Osteoblast (primary cell): ENCODE results near the gene DUSP3. TPM values are rescaled to one million over a fixed set of nuclear protein-coding genes. Genes with fewer than 3 reads are reported as not detected.
"Not testable (repeated sequence)": the region's sequence is repeated elsewhere in the genome, so short reads cannot be mapped to it uniquely, and the experiment has no call there.

ENCODE experiments used
- DNase-seq: peaks from one replicate; pipeline ENCODE4 v3.0.0; 2011; ENCODE audit warnings: low spot score, mixed read lengths; ENCODE audit not compliant: insufficient read length; ENCODE audit errors: missing footprints
- H2AFZ ChIP-seq: 2 replicates; pipeline ENCODE4 v1.6.0; 2011; ENCODE audit warnings: mild to moderate bottlenecking, low read length
- H3K27ac ChIP-seq: 2 replicates; pipeline ENCODE4 v1.5.1; 2011; ENCODE audit warnings: mild to moderate bottlenecking, low read depth, low read length, moderate library complexity
- H3K27me3 ChIP-seq: 2 replicates; pipeline ENCODE4 v1.6.0; 2012; ENCODE audit warnings: mild to moderate bottlenecking, control low read depth, inconsistent platforms, low read length, moderate library complexity; ENCODE audit not compliant: insufficient read depth
- H3K36me3 ChIP-seq: 2 replicates; pipeline ENCODE4 v1.5.1; 2011; ENCODE audit warnings: mild to moderate bottlenecking, low read length, control low read depth, moderate library complexity; ENCODE audit not compliant: insufficient read depth
- H3K4me1 ChIP-seq: 2 replicates; pipeline ENCODE4 v1.5.1; 2011; ENCODE audit warnings: mild to moderate bottlenecking, low read length, control low read depth, moderate library complexity; ENCODE audit not compliant: insufficient read depth
- H3K4me2 ChIP-seq: 2 replicates; pipeline ENCODE4 v1.6.0; 2011; ENCODE audit warnings: mild to moderate bottlenecking, low read length; ENCODE audit not compliant: insufficient read depth
- H3K4me3 ChIP-seq: fragments of 200-600 bp; sonication (generic); 3 replicates; pipeline ENCODE4 v1.5.1; 2012; ENCODE audit warnings: mild to moderate bottlenecking, low read length, inconsistent platforms; ENCODE audit not compliant: insufficient read depth
- H3K79me2 ChIP-seq: 2 replicates; pipeline ENCODE4 v1.6.0; 2012; ENCODE audit warnings: mild to moderate bottlenecking, low read length, control low read depth, inconsistent platforms; ENCODE audit not compliant: insufficient read depth
- H3K9me3 ChIP-seq: 2 replicates; pipeline ENCODE4 v1.5.1; 2011; ENCODE audit warnings: low read depth, low read length, control low read depth
- H4K20me1 ChIP-seq: 2 replicates; pipeline ENCODE4 v1.6.0; 2012; ENCODE audit warnings: mild to moderate bottlenecking, low read length, control low read depth; ENCODE audit not compliant: insufficient read depth
- total RNA-seq: library from RNA; depleted of rRNA; stranded (reverse); fragments of >200 nt; gene quantifications from 2 replicates; pipeline ENCODE4 v1.2.3, GENCODE V29; 2012
- TF ChIP-seq, protein P1 (sequence below): IDR thresholded peaks from 2 replicates; pipeline ENCODE4 v1.5.1; 2011; ENCODE audit warnings: mild to moderate bottlenecking, low read depth, low read length, moderate library complexity; ENCODE audit errors: extremely low read depth

DUSP3 gene
- total RNA-seq, 1 donor: 68.8 TPM

DNA sequence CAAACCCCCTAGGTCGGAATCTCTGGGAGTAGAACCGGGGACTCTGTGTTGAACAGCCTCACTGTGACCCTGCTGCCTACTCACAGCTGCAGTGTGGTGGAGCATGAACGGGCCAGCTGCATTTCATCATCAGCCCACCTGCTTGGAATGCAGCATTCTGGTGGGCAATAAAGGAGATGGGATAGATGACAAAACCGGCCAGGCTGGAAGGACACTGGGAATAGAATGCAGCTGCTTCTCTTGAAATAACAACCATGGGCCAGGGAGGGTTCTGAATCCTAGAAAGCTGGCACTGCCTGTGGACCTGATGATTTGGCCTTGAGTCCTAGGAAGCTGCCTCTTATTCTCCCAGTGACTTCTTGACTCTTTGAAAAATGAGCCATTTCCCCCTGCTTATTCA is 25.0 kb upstream of the DUSP3 start:
- TF ChIP-seq, protein P1, sequence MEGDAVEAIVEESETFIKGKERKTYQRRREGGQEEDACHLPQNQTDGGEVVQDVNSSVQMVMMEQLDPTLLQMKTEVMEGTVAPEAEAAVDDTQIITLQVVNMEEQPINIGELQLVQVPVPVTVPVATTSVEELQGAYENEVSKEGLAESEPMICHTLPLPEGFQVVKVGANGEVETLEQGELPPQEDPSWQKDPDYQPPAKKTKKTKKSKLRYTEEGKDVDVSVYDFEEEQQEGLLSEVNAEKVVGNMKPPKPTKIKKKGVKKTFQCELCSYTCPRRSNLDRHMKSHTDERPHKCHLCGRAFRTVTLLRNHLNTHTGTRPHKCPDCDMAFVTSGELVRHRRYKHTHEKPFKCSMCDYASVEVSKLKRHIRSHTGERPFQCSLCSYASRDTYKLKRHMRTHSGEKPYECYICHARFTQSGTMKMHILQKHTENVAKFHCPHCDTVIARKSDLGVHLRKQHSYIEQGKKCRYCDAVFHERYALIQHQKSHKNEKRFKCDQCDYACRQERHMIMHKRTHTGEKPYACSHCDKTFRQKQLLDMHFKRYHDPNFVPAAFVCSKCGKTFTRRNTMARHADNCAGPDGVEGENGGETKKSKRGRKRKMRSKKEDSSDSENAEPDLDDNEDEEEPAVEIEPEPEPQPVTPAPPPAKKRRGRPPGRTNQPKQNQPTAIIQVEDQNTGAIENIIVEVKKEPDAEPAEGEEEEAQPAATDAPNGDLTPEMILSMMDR: no peak
- H3K4me1 ChIP-seq: peaks cover 6% of the 10 kb centered on the region
- no peak overlapping the region for H3K4me3 ChIP-seq
- H3K27ac ChIP-seq: no peak overlapping the region
- peaks cover 20% of the 10 kb centered on the region for H3K36me3 ChIP-seq
- H4K20me1 ChIP-seq: no peaks in the 10 kb centered on the region
- no peak for DNase-seq
- H2AFZ ChIP-seq: no peak overlapping the region
- no peaks in the 10 kb centered on the region for H3K9me3 ChIP-seq
- H3K79me2 ChIP-seq: no peaks in the 10 kb centered on the region
- no peak overlapping the region for H3K4me2 ChIP-seq
- no peaks in the 10 kb centered on the region for H3K27me3 ChIP-seq

DNA sequence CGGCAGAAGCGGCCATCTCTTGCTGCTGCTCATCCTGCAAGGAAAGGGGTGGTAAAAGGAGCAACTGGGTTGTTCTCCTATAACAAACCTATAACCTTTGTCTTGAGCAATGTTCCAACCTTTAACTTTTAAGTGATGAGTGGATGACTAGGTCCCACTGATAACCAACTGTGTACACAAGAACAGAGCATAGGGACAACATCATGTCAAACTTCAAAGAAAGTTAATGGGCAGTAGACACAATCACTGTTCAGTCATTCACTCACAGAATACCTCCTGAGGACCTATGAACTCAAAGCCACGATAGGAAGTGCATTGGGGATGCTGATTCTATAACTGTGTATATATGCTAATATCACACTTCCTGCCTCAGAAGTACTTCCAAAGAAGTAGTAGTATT is 23.1 kb upstream of the DUSP3 start:
- peaks cover 6% of the 10 kb centered on the region for H3K4me1 ChIP-seq
- no peak overlapping the region for H2AFZ ChIP-seq
- no peak overlapping the region for H3K4me3 ChIP-seq
- no peaks in the 10 kb centered on the region for H4K20me1 ChIP-seq
- H3K36me3 ChIP-seq: peaks cover 15% of the 10 kb centered on the region
- no peak overlapping the region for H3K4me2 ChIP-seq
- H3K9me3 ChIP-seq: no peaks in the 10 kb centered on the region
- H3K79me2 ChIP-seq: no peaks in the 10 kb centered on the region
- no peak overlapping the region for H3K27ac ChIP-seq
- DNase-seq: no peak
- TF ChIP-seq, protein P1: no peak
- H3K27me3 ChIP-seq: no peaks in the 10 kb centered on the region

DNA sequence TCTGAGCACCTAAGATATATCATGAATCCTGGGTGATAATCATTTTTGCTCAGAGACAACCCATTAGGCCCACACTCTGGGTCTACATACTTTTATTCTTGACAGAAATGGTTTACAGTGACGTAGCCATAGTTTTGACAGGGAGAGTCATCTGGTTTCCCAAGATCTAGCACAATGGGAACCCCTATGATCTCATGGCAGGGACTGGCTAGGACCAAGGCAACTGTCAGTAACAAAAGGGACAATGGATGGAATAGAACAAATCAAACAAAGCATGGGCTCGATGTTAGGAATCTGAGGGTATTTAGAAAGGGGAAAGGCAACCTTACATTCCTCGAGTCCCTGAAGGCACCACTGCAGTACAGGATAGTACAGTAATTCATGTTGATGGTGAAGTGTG is 22.0 kb upstream of the DUSP3 start:
- DNase-seq: no peak
- no peak overlapping the region for H3K4me2 ChIP-seq

DNA sequence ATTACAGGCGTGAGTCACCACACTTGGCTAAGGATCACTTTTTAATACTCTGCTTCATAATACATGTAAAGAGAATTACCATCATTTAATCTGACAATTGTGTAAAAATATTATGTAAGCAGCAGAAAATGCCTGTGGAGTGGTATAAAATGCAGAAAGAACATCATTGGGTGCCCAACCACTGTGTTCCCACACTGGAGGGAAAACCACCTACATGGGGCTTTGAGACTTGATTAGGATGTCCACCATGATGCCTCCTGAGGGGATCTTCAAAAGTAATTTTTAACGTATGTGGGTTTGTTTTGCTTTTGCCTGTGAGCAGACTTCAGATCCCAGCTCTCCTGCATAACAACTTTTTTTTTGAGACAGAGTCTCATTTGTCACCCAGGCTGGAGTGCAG is 20.3 kb upstream of the DUSP3 start:
- Histone ChIP-seq H3K4me1 (peaks cover 6% of the 10 kb centered on the region), H3K79me2 (no peaks in the 10 kb centered on the region), H3K27me3 (no peaks in the 10 kb centered on the region), H3K4me2 (no peak overlapping the region), H3K27ac (no peak overlapping the region), H3K4me3 (no peak overlapping the region), H4K20me1 (no peaks in the 10 kb centered on the region), H3K9me3 (no peaks in the 10 kb centered on the region), H2AFZ (no peak overlapping the region), H3K36me3 (peaks cover 11% of the 10 kb centered on the region)
- TF ChIP-seq, protein P1: no peak
- no peak for DNase-seq

More for the DNA sequence above, 22.0 kb upstream of the DUSP3 start:
- H3K9me3 ChIP-seq: no peaks in the 10 kb centered on the region
- no peak overlapping the region for H3K4me3 ChIP-seq
- peaks cover 11% of the 10 kb centered on the region for H3K36me3 ChIP-seq
- H3K27me3 ChIP-seq: no peaks in the 10 kb centered on the region
- no peak overlapping the region for H2AFZ ChIP-seq
- H3K4me1 ChIP-seq: peaks cover 6% of the 10 kb centered on the region
- TF ChIP-seq, protein P1: no peak
- H3K79me2 ChIP-seq: no peaks in the 10 kb centered on the region
- H4K20me1 ChIP-seq: no peaks in the 10 kb centered on the region
- no peak overlapping the region for H3K27ac ChIP-seq

DNA sequence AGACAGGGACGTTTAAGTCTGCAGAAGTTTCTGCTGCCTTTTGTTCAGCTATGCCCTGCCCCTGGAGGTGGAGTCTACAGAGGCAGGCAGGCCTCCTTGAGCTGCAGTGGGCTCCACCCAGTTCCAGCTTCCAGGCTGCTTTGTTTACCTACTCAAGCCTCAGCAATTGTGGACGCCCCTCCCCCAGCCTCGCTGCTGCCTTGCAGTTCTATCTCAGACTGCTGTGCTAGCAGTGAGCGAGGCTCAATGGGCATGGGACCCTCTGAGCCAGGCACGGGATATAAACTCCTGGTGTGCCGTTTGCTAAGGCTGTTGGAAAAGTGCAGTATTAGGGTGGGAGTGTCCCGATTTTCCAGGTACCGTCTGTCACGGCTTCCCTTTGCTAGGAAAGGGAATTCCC is 19.2 kb upstream of the DUSP3 start:
- H3K79me2 ChIP-seq, H3K27ac ChIP-seq, H3K4me1 ChIP-seq, DNase-seq, H3K9me3 ChIP-seq, H4K20me1 ChIP-seq, H3K4me2 ChIP-seq, H3K4me3 ChIP-seq, H3K27me3 ChIP-seq, H2AFZ ChIP-seq: not testable (repeated sequence)
- H3K36me3 ChIP-seq: peaks cover 11% of the 10 kb centered on the region

DNA sequence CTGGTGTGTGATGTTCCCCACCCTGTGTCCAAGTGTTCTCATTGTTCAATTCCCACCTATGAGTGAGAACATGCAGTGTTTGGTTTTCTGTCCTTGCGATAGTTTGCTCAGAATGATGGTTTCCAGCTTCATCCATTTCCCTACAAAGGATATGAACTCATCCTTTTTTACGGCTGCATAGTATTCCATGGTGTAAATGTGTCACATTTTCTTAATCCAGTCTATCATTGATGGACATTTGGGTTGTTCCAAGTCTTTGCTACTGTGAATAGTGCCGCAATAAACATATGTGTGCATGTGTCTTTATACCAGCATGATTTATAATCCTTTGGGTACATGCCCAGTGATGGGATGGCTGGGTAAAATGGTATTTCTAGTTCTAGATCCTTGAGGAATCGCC is 13.9 kb upstream of the DUSP3 start:
- not testable (repeated sequence) for H3K36me3 ChIP-seq, H3K9me3 ChIP-seq, H3K4me2 ChIP-seq, H3K27ac ChIP-seq, H3K4me3 ChIP-seq, H3K79me2 ChIP-seq, H3K4me1 ChIP-seq, H3K27me3 ChIP-seq, DNase-seq, H4K20me1 ChIP-seq, H2AFZ ChIP-seq
